ENCODE data around the gene NOL8. TPM values are rescaled to one million over a fixed set of nuclear protein-coding genes. Genes with fewer than 3 reads are reported as not detected.

NOL8 gene
- total RNA-seq, 1 experiment from 2014 or later, result 46.9 TPM

GRCh38 chr9:92360083-92360482, 34.9 kb upstream of the NOL8 start:
- H2AFZ ChIP-seq, result no peak overlapping the region
- no TSS peak for BruUV-seq (replicated peaks)
- no peaks in the 10 kb centered on the region for H4K20me1 ChIP-seq (ENCODE audit: insufficient read depth)
- ChIA-PET POLR2A (ENCODE audit: unreplicated experiment) (no interaction called here), CTCF (interaction anchor here (0.6 kb wide), 1 partner anchor 413 kb away, joined by 16 read pairs; no protein-coding TSS in a partner anchor)
- H3K9me3 ChIP-seq (ENCODE audit: insufficient read depth, low read depth), result no peaks in the 10 kb centered on the region
- TF ChIP-seq EZH2 (IDR thresholded peaks at IDR 0.05; ENCODE audit: low read depth) (no peak), CTCF (conservative IDR thresholded peaks at IDR 0.05) (no peak)
- DNase-seq, result no peak
- no peak overlapping the region for H3K4me2 ChIP-seq
- H3K27me3 ChIP-seq (ENCODE audit: insufficient read depth, low read depth), result no peaks in the 10 kb centered on the region
- H3K9me2 ChIP-seq (ENCODE audit: insufficient read depth), result no peaks in the 10 kb centered on the region
- H3F3A ChIP-seq (ENCODE audit: insufficient read depth, low read depth), result no peaks in the 10 kb centered on the region
- H3K27ac ChIP-seq, result no peak overlapping the region
- no peak overlapping the region for H3K4me3 ChIP-seq
- intact Hi-C loops (cut with micrococcal nuclease; ENCODE audit: unreplicated experiment), result no loop called here
- H3K36me3 ChIP-seq (ENCODE audit: low read depth), result no peaks in the 10 kb centered on the region
- no peaks in the 10 kb centered on the region for H3K79me2 ChIP-seq (ENCODE audit: low read depth)
- H3K4me1 ChIP-seq (replicated peaks; ENCODE audit: insufficient read depth), result no peaks in the 10 kb centered on the region

GRCh38 chr9:92359394-92359995, 34.3 kb upstream of the NOL8 start:
- H3K9me2 ChIP-seq (ENCODE audit: insufficient read depth), result no peaks in the 10 kb centered on the region
- no peak overlapping the region for H3K27ac ChIP-seq
- H4K20me1 ChIP-seq (ENCODE audit: insufficient read depth), result no peaks in the 10 kb centered on the region
- no peaks in the 10 kb centered on the region for H3K79me2 ChIP-seq (ENCODE audit: low read depth)
- H3K4me1 ChIP-seq (replicated peaks; ENCODE audit: insufficient read depth), result no peaks in the 10 kb centered on the region
- H2AFZ ChIP-seq, result no peak overlapping the region
- H3K27me3 ChIP-seq (ENCODE audit: insufficient read depth, low read depth), result no peaks in the 10 kb centered on the region
- no peak for DNase-seq
- intact Hi-C loops (cut with micrococcal nuclease; ENCODE audit: unreplicated experiment), result no loop called here
- no peak overlapping the region for H3K4me3 ChIP-seq
- no peaks in the 10 kb centered on the region for H3F3A ChIP-seq (ENCODE audit: insufficient read depth, low read depth)
- H3K4me2 ChIP-seq, result no peak overlapping the region
- no peaks in the 10 kb centered on the region for H3K36me3 ChIP-seq (ENCODE audit: low read depth)
- no peaks in the 10 kb centered on the region for H3K9me3 ChIP-seq (ENCODE audit: insufficient read depth, low read depth)
- POLR2A ChIA-PET (ENCODE audit: unreplicated experiment), result no interaction called here
- TF ChIP-seq EZH2 (IDR thresholded peaks at IDR 0.05; ENCODE audit: low read depth) (no peak), CTCF (conservative IDR thresholded peaks at IDR 0.05) (no peak)
- BruUV-seq (replicated peaks), result no TSS peak
- CTCF ChIA-PET, result interaction anchor here (0.6 kb wide), 1 partner anchor 414 kb away, joined by 16 read pairs; no protein-coding TSS in a partner anchor

GRCh38 chr9:92353051-92353450, 27.9 kb upstream of the NOL8 start:
- DNase-seq, result no peak
- H3K79me2 ChIP-seq (ENCODE audit: low read depth), result no peaks in the 10 kb centered on the region
- H3F3A ChIP-seq (ENCODE audit: insufficient read depth, low read depth), result no peaks in the 10 kb centered on the region
- H2AFZ ChIP-seq, result no peak overlapping the region
- no peak overlapping the region for H3K27ac ChIP-seq
- TF ChIP-seq EZH2 (IDR thresholded peaks at IDR 0.05; ENCODE audit: low read depth), result no peak
- no peak for TF ChIP-seq CTCF (conservative IDR thresholded peaks at IDR 0.05)
- no peak overlapping the region for H3K4me3 ChIP-seq
- H3K4me1 ChIP-seq (replicated peaks; ENCODE audit: insufficient read depth), result no peaks in the 10 kb centered on the region
- ChIA-PET POLR2A (ENCODE audit: unreplicated experiment) (no interaction called here), CTCF (no interaction called here)
- no peak overlapping the region for H3K4me2 ChIP-seq
- no peaks in the 10 kb centered on the region for H4K20me1 ChIP-seq (ENCODE audit: insufficient read depth)
- intact Hi-C loops (cut with micrococcal nuclease; ENCODE audit: unreplicated experiment), result no loop called here
- no TSS peak for BruUV-seq (replicated peaks)
- no peaks in the 10 kb centered on the region for H3K27me3 ChIP-seq (ENCODE audit: insufficient read depth, low read depth)
- H3K9me3 ChIP-seq (ENCODE audit: insufficient read depth, low read depth), result no peaks in the 10 kb centered on the region
- no peaks in the 10 kb centered on the region for H3K9me2 ChIP-seq (ENCODE audit: insufficient read depth)
- H3K36me3 ChIP-seq (ENCODE audit: low read depth), result no peaks in the 10 kb centered on the region

Measured in PC-9 (cell line).